GM19463 (cell line): ENCODE measurements around the gene PACSIN2.

Experiments used
- ATAC-seq: cut with Tn5 transposase; IDR thresholded peaks from one replicate; pipeline ENCODE4 v1.9.1; 2021; ENCODE audit warnings: mild to moderate bottlenecking, moderate library complexity; ENCODE audit not compliant: unreplicated experiment

PACSIN2 gene

DNA sequence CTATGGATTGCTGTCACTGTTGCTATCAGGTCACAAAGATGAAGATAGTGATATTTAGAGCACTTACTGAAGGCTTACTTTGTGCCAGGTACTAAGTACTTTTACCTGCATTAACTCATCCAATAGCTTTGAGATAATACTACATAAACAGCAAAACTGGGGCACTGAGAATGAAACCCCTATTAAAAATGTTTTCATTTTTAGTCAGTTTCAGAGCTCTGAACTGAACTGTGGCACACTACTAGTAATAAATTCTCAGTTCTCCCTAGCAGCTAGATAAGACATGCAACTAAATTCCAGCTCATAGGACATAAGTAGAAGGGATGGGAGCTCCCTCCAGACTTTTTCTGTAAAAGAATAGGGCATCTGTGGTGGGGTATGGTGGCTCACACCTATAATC lies 181.8 kb downstream of the PACSIN2 start:
- ATAC-seq, result no peak

- no peak for ATAC-seq
Observed at GRCh38 chr22:42831712-42832111, 183.2 kb downstream of the PACSIN2 start.

DNA sequence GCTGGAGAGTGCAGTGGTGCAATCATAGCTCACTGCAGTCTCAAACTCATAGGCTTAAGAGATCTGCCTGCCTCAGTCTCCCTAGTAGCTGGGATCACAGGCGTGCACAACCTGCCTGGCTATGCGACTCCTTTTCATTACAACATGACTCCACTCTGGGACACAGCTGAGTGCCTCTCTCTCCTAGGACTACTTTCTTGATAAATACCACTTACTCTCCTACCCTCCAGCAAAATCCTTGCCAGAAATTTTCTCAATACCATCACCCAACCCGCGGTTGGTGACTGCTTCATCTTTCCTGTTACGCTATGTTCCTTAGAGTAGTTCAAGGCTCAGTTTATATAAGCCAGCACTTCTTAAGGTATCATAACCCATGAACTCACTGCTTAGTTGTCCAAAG lies 184.8 kb downstream of the PACSIN2 start:
- no peak for ATAC-seq

GRCh38 chr22:42829302-42829701 lies 185.6 kb downstream of the PACSIN2 start:
- ATAC-seq, result no peak

- ATAC-seq, result no peak
Observed at GRCh38 chr22:42825796-42826195, 189.2 kb downstream of the PACSIN2 start.

DNA sequence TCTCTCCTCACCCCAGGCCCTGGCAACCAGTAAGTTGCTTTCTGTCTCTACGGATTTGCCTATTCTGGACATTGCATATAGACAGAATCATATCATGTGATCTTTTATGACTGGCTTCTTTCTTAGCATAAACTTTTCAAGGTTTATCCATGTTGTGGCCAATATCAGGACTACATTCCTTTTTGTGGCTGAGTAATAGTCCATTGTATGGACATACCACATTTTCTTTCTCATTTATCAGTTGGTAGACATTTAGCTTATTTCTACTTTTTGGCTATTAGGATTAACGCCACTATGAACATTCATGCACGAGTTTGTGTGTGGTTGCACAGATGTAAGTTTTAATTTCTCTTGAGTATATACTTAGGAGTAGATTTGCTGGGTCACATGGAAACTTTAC lies 193.6 kb downstream of the PACSIN2 start:
- no peak for ATAC-seq

- no peak for ATAC-seq
Observed at GRCh38 chr22:42820045-42820763, 194.7 kb downstream of the PACSIN2 start.
